ENCODE results near the gene MME. TPM values are rescaled to one million over a fixed set of nuclear protein-coding genes. Genes with fewer than 3 reads are reported as not detected.

MME gene
- total and polyA plus RNA-seq, 10 of the 15 experiments (the other 5 are each of a cell fraction or from before 2014, with no cell fraction given), result under 0.01 to 0.23 (median 0.09) TPM; not detected in 3

- TF ChIP-seq MTA3 (IDR thresholded peaks at IDR 0.05; ENCODE audit: borderline replicate concordance, low read length) (no peak), RAD51 (IDR thresholded peaks at IDR 0.05) (no peak), MTA2 (IDR thresholded peaks at IDR 0.05; ENCODE audit: low read depth) (no peak)
- TF ChIP-seq, protein P1, sequence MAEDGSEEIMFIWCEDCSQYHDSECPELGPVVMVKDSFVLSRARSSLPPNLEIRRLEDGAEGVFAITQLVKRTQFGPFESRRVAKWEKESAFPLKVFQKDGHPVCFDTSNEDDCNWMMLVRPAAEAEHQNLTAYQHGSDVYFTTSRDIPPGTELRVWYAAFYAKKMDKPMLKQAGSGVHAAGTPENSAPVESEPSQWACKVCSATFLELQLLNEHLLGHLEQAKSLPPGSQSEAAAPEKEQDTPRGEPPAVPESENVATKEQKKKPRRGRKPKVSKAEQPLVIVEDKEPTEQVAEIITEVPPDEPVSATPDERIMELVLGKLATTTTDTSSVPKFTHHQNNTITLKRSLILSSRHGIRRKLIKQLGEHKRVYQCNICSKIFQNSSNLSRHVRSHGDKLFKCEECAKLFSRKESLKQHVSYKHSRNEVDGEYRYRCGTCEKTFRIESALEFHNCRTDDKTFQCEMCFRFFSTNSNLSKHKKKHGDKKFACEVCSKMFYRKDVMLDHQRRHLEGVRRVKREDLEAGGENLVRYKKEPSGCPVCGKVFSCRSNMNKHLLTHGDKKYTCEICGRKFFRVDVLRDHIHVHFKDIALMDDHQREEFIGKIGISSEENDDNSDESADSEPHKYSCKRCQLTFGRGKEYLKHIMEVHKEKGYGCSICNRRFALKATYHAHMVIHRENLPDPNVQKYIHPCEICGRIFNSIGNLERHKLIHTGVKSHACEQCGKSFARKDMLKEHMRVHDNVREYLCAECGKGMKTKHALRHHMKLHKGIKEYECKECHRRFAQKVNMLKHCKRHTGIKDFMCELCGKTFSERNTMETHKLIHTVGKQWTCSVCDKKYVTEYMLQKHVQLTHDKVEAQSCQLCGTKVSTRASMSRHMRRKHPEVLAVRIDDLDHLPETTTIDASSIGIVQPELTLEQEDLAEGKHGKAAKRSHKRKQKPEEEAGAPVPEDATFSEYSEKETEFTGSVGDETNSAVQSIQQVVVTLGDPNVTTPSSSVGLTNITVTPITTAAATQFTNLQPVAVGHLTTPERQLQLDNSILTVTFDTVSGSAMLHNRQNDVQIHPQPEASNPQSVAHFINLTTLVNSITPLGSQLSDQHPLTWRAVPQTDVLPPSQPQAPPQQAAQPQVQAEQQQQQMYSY (CRISPR knock-in tag; IDR thresholded peaks at IDR 0.05), result no peak
Observed at GRCh38 chr3:155190691-155191090, 110.6 kb downstream of the MME start (continued).

DNA sequence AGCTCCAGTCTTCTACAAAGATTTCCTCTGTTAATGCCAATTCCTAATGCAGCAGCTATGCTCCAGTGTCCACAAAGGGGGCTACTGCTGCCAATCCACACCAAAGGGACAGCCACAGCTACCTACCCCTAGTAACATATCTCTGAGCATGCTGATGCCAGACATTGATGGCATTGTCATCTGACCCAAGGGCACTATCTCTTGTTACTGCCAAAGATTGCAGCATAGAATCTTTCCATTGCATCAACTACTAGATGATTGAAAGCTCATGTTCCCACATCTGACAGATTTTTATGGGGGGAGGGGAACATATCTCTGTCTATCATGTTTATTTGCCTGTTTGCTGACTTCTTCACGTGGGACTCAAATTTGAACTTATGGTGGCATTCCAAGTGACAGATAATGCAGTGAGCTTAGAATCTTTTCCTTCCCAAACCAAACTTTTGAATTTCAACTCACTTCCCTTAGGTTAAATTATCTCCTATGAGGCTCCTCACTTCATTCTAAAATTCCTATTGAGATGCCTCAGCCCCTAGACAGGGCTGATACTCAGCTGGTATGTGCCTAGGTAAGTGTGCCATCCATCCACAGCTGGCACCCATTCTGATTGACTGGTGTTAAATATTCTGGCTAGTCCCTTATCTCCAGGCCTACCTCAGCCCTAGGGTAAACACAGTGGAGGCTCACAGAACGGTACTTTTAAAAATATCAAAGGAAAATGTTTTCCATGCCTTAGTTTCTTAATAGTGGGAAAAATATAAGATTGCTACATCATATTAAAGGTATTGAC lies 113.0 kb downstream of the MME start:
- ATAC-seq (no peak), DNase-seq (ENCODE audit: low read depth, low spot score) (no peak), FAIRE-seq (no peak)
- in situ Hi-C loops (cut with MboI), result no loop called here
- H3K9me3 ChIP-seq (replicated peaks; ENCODE audit: control insufficient read depth, insufficient read depth, low read length), result no peaks in the 10 kb centered on the region
- intact Hi-C loops (cut with micrococcal nuclease; ENCODE audit: unreplicated experiment), result no loop called here
- H4K20me1 ChIP-seq (ENCODE audit: control insufficient read depth, insufficient read depth), result no peaks in the 10 kb centered on the region
- no peak overlapping the region for H3K4me3 ChIP-seq
- H3K27ac ChIP-seq (ENCODE audit: control insufficient read depth, insufficient read depth), result no peak overlapping the region
- BruUV-seq (replicated peaks), result no TSS peak
- no peaks in the 10 kb centered on the region for H3K36me3 ChIP-seq (ENCODE audit: control insufficient read depth in 2 of 2, insufficient read depth in 2 of 2, low read length in 1 of 2)
- ChIA-PET RAD21 (ENCODE audit: unreplicated experiment) (no interaction called here), POLR2A (interaction anchor here (0.6 kb wide), 1 partner anchor 149 kb away, joined by 4 read pairs; no protein-coding TSS in a partner anchor), SMC1A (ENCODE audit: uncharacterized antibody, unreplicated experiment) (interaction anchor here (0.6 kb wide), 1 partner anchor 534 kb away, joined by 3 read pairs; no protein-coding TSS in a partner anchor), CTCF (no interaction called here)
- H3K79me2 ChIP-seq (ENCODE audit: control insufficient read depth, insufficient read depth, low read length), result no peaks in the 10 kb centered on the region
- no peak overlapping the region for H3K4me2 ChIP-seq (ENCODE audit: control insufficient read depth, insufficient read depth)
- no peak overlapping the region for H3K9ac ChIP-seq (ENCODE audit: control insufficient read depth, insufficient read depth, low read length)
- no peak overlapping the region for H2AFZ ChIP-seq (ENCODE audit: control insufficient read depth, low read depth, low read length)
- H3K4me1 ChIP-seq (ENCODE audit: control insufficient read depth, insufficient read depth, low read length), result no peaks in the 10 kb centered on the region
- WGBS (ENCODE audit: insufficient coverage, insufficient replicate concordance, low lambda C conversion rate, missing lambda C conversion rate), result 12% methylated on average over 2 of the region's 2 CpGs
- no peaks in the 10 kb centered on the region for H3K27me3 ChIP-seq (replicated peaks in 1 of 2; ENCODE audit: control insufficient read depth in 2 of 2, insufficient read depth in 2 of 2, low read length in 1 of 2)
- no peak for TF ChIP-seq NFYB (IDR thresholded peaks at IDR 0.05; ENCODE audit: insufficient read depth, low read depth, low read length)
- TF ChIP-seq ZBTB11 (CRISPR knock-in tag; IDR thresholded peaks at IDR 0.05), result no peak
- no peak for TF ChIP-seq BMI1 (IDR thresholded peaks at IDR 0.05; ENCODE audit: borderline replicate concordance)
- TF ChIP-seq ZNF622 (IDR thresholded peaks at IDR 0.05), result no peak
- no peak for TF ChIP-seq ATF7 (IDR thresholded peaks at IDR 0.05; ENCODE audit: low read depth)
- no peak for TF ChIP-seq PAX8 (IDR thresholded peaks at IDR 0.05)

Data from GM12878 (cell line).